HepG2 (cell line): ENCODE results near the gene STX4. TPM values are rescaled to one million over a fixed set of nuclear protein-coding genes. Genes with fewer than 3 reads are reported as not detected.

Source experiments
- AKAP8 ChIP-seq: sonication (generic); formaldehyde crosslinking; IDR thresholded peaks from 2 replicates; pipeline ENCODE4 v1.5.1; 2020; ENCODE audit warnings: mild to moderate bottlenecking, missing genetic modification reagents
- ASH2L ChIP-seq: fragments of 300-600, 200-600 bp; sonication (generic); IDR thresholded peaks from 2 replicates; pipeline ENCODE4 v1.7.0; 2017; ENCODE audit warnings: low read depth, mild to moderate bottlenecking, moderate library complexity, mixed read lengths, low read length; ENCODE audit not compliant: insufficient read length
- GZF1 ChIP-seq: sonication (generic); formaldehyde crosslinking; IDR thresholded peaks from 2 replicates; pipeline ENCODE4 v1.5.1; 2020; ENCODE audit warnings: mild to moderate bottlenecking, missing genetic modification reagents
- HCFC1 ChIP-seq: fragments of 150-350 bp; IDR thresholded peaks from 2 replicates; pipeline ENCODE4 v1.6.1; 2014; ENCODE audit warnings: low read depth, low read length
- KAT2B ChIP-seq: fragments of 150-350 bp; IDR thresholded peaks from 2 replicates; pipeline ENCODE4 v1.6.1; 2014; ENCODE audit warnings: low read depth, low read length, borderline replicate concordance
- NCOA5 ChIP-seq: sonication (generic); formaldehyde crosslinking; IDR thresholded peaks from 2 replicates; pipeline ENCODE4 v1.4.0; 2020; ENCODE audit warnings: missing genetic modification reagents
- NFRKB ChIP-seq: fragments of 450-650 bp; IDR thresholded peaks from 2 replicates; pipeline ENCODE4 v1.6.1; 2017
- PCBP2 ChIP-seq: fragments of 200-400 bp; formaldehyde crosslinking; optimal IDR thresholded peaks from 2 replicates; pipeline ENCODE3; 2018; ENCODE audit warnings: low read length, low read depth; ENCODE audit not compliant: poor library complexity, severe bottlenecking
- U2AF2 ChIP-seq: fragments of 200-400 bp; formaldehyde crosslinking; IDR thresholded peaks from 2 replicates; pipeline ENCODE4 v1.6.1; 2017; ENCODE audit warnings: low read depth, mild to moderate bottlenecking, low read length
- ZBTB2 ChIP-seq: sonication (generic); formaldehyde crosslinking; IDR thresholded peaks from 2 replicates; pipeline ENCODE4 v1.8.0; 2022; ENCODE audit warnings: low read depth, missing genetic modification reagents
- ZNF326 ChIP-seq: sonication (generic); formaldehyde crosslinking; IDR thresholded peaks from 2 replicates; pipeline ENCODE4 v1.4.0; 2020; ENCODE audit warnings: missing genetic modification reagents, borderline replicate concordance
- ZNF549 ChIP-seq: sonication (generic); formaldehyde crosslinking; IDR thresholded peaks from 2 replicates; pipeline ENCODE4 v1.5.0; 2020; ENCODE audit warnings: missing genetic modification reagents
- ZNF569 ChIP-seq: sonication (generic); formaldehyde crosslinking; IDR thresholded peaks from 2 replicates; pipeline ENCODE4 v1.5.0; 2020; ENCODE audit warnings: mild to moderate bottlenecking, missing genetic modification reagents, moderate library complexity, borderline replicate concordance
- ZNF589 ChIP-seq: sonication (generic); formaldehyde crosslinking; conservative IDR thresholded peaks from 2 replicates; pipeline ENCODE4 v1.8.0; 2022; ENCODE audit warnings: mild to moderate bottlenecking, moderate library complexity, missing genetic modification reagents
- ZNF660 ChIP-seq: sonication (generic); formaldehyde crosslinking; IDR thresholded peaks from 2 replicates; pipeline ENCODE4 v1.5.1; 2020; ENCODE audit warnings: mild to moderate bottlenecking, low read depth, missing genetic modification reagents, borderline replicate concordance
- ZNF713 ChIP-seq: sonication (generic); formaldehyde crosslinking; IDR thresholded peaks from 2 replicates; pipeline ENCODE4 v1.4.0; 2020; ENCODE audit warnings: mild to moderate bottlenecking, missing genetic modification reagents
- ZNF761 ChIP-seq: sonication (generic); formaldehyde crosslinking; conservative IDR thresholded peaks from 2 replicates; pipeline ENCODE4 v1.4.0; 2020; ENCODE audit warnings: mild to moderate bottlenecking, missing genetic modification reagents
- ZNF768 ChIP-seq: sonication (generic); formaldehyde crosslinking; IDR thresholded peaks from 2 replicates; pipeline ENCODE4 v1.4.0; 2020; ENCODE audit warnings: missing genetic modification reagents
- ZNF788 ChIP-seq: sonication (generic); formaldehyde crosslinking; IDR thresholded peaks from 2 replicates; pipeline ENCODE4 v1.5.0; 2020; ENCODE audit warnings: mild to moderate bottlenecking, missing genetic modification reagents, borderline replicate concordance
- ZNF879 ChIP-seq: sonication (generic); formaldehyde crosslinking; IDR thresholded peaks from 2 replicates; pipeline ENCODE4 v1.8.1; 2023; ENCODE audit warnings: missing genetic modification reagents
- ZSCAN30 ChIP-seq: sonication (generic); formaldehyde crosslinking; IDR thresholded peaks from 2 replicates; pipeline ENCODE4 v1.5.0; 2020; ENCODE audit warnings: mild to moderate bottlenecking, missing genetic modification reagents
- polyA plus RNA-seq, 8 experiments: library from polyadenylated mRNA; depleted of rRNA in 3 of 8; stranded (reverse) in 7 of 8; unstranded in 1 of 8; fragments of >200 nt; fragmentation: Illumina TruSeq in 4 of 8; extraction: Trizol in 4 of 8; gene quantifications; 2 replicates each; pipeline versions ENCODE4 v1.2.1 to v1.2.3, GENCODE V29; 2011 to 2016; ENCODE audit warnings: low read depth in 4 of 8, missing spikeins in 1 of 8, mixed read lengths in 1 of 8; ENCODE audit not compliant: insufficient read depth in 1 of 8
- total RNA-seq, 5 experiments: library from RNA; depleted of rRNA; stranded (reverse); fragments of >200 nt; fragmentation: Illumina TruSeq; extraction: Trizol; gene quantifications; 2 replicates each; pipeline ENCODE4 v1.2.3, GENCODE V29; 2016; ENCODE audit warnings: low read depth in 1 of 5
- TF ChIP-seq, protein P1 (sequence below): sonication (generic); formaldehyde crosslinking; IDR thresholded peaks from 2 replicates; pipeline ENCODE4 v1.4.0; 2020; ENCODE audit warnings: missing genetic modification reagents, borderline replicate concordance
- TF ChIP-seq, protein P2 (sequence below): sonication (generic); formaldehyde crosslinking; IDR thresholded peaks from 2 replicates; pipeline ENCODE4 v1.5.1; 2020; ENCODE audit warnings: mild to moderate bottlenecking, missing genetic modification reagents

The STX4 gene
- total and polyA plus RNA-seq, 2 of the 13 experiments (the other 11 are each of a cell fraction or from before 2014, with no cell fraction given), result 29.2 to 34.6 TPM

DNA sequence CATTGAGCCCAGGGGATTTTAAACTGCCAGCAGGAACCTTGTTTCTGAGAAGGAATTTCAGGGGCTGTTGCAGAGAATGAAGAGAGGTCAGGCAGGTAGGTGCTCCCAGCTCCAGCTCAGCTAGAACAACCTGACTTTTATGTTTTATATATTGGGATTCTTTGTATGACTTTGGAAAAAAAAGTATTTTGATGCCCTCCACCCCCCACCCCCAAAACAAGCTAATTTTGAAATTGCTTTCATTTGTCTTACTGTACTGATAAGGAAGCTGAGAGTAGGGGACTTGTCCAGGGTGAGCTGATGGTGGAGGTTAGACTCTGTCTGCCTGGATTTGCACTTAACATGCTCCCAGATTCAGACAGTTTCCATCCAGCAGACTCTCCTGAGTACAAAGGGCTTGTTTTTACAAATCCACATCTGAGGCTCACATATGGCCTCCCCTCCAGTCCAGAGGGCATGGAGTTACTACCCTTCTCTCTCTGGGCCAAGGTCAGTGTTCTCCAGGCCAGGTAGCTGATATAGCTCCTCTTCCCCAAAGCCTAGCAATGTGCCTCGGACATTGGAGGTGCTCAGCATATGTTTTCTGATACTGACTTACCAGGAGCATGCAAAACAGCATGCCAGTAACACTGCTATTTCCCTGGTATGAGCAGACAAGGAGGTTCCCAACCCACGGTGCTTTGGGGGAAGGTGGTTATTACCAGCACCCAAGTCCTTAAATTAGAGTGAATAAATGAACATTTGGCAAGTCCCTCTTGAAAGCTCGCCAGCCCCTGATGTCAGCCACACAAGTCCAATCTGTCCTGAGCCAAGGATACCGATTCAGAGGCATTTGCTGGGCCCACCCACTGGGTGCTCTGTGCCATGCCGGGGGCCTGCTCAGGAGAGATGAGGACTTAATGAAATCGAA is 34.3 kb upstream of the STX4 start (continued):
- TF ChIP-seq ZNF713 (no peak), ZNF589 (CRISPR knock-in tag) (no peak; the same call in 1 of the 2 replicates), AKAP8 (peak; percentile 79; the same call in 1 of the 2 replicates), ZNF761 (CRISPR knock-in tag) (0 out of 2 replicates have a peak, but pooled peaks have one; percentile 56), ZSCAN30 (CRISPR knock-in tag) (no peak), ZBTB2 (CRISPR knock-in tag) (no peak), NCOA5 (CRISPR knock-in tag) (no peak), GZF1 (peak; percentile 35; the same call in 1 of the 2 replicates), NFRKB (no peak), HCFC1 (no peak), ZNF768 (CRISPR knock-in tag) (no peak), ZNF569 (no peak), ASH2L (no peak), ZNF660 (no peak), ZNF549 (CRISPR knock-in tag) (no peak), U2AF2 (no peak), KAT2B (no peak), ZNF788 (CRISPR knock-in tag) (peak; percentile 78; the same call in 1 of the 2 replicates), PCBP2 (no peak), ZNF326 (CRISPR knock-in tag) (no peak), ZNF879 (CRISPR knock-in tag) (no peak)
- TF ChIP-seq, protein P1, sequence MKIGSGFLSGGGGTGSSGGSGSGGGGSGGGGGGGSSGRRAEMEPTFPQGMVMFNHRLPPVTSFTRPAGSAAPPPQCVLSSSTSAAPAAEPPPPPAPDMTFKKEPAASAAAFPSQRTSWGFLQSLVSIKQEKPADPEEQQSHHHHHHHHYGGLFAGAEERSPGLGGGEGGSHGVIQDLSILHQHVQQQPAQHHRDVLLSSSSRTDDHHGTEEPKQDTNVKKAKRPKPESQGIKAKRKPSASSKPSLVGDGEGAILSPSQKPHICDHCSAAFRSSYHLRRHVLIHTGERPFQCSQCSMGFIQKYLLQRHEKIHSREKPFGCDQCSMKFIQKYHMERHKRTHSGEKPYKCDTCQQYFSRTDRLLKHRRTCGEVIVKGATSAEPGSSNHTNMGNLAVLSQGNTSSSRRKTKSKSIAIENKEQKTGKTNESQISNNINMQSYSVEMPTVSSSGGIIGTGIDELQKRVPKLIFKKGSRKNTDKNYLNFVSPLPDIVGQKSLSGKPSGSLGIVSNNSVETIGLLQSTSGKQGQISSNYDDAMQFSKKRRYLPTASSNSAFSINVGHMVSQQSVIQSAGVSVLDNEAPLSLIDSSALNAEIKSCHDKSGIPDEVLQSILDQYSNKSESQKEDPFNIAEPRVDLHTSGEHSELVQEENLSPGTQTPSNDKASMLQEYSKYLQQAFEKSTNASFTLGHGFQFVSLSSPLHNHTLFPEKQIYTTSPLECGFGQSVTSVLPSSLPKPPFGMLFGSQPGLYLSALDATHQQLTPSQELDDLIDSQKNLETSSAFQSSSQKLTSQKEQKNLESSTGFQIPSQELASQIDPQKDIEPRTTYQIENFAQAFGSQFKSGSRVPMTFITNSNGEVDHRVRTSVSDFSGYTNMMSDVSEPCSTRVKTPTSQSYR (CRISPR knock-in tag), result no peak
- TF ChIP-seq, protein P2, sequence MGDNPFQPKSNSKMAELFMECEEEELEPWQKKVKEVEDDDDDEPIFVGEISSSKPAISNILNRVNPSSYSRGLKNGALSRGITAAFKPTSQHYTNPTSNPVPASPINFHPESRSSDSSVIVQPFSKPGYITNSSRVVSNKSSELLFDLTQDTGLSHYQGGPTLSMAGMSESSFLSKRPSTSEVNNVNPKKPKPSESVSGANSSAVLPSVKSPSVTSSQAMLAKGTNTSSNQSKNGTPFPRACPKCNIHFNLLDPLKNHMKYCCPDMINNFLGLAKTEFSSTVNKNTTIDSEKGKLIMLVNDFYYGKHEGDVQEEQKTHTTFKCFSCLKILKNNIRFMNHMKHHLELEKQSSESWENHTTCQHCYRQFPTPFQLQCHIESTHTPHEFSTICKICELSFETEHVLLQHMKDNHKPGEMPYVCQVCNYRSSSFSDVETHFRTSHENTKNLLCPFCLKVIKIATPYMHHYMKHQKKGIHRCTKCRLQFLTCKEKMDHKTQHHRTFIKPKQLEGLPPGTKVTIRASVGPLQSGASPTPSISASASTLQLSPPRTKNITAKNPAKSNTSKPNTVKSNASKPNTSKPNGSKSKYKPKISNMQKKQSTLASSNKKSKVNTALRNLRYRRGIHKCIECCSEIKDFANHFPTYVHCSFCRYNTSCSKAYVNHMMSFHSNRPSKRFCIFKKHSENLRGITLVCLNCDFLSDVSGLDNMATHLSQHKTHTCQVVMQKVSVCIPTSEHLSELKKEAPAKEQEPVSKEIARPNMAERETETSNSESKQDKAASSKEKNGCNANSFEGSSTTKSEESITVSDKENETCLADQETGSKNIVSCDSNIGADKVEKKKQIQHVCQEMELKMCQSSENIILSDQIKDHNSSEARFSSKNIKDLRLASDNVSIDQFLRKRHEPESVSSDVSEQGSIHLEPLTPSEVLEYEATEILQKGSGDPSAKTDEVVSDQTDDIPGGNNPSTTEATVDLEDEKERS (CRISPR knock-in tag), result no peak
